ENCODE data around the gene OR4S2.

OR4S2 gene

GRCh38 chr11:55648027-55648426, at the start of gene OR4S2:
Gene OR4S2, plus strand, starts transcription at chr11:55648327. Its CDS starts 2,577 bp downstream, at chr11:55650904.
- ChIA-PET POLR2A (no interaction called here), CTCF (no interaction called here)
- DNase-seq (ENCODE audit: extremely low spot score): no peak
- no peak for TF ChIP-seq CTCF (IDR thresholded peaks at IDR 0.05; ENCODE audit: control extremely low read depth, extremely low read depth, low read depth, missing control alignments)

- ChIA-PET CTCF (no interaction called here), POLR2A (no interaction called here)
- no peak for TF ChIP-seq CTCF (IDR thresholded peaks at IDR 0.05; ENCODE audit: control extremely low read depth, extremely low read depth, low read depth, missing control alignments)
These were observed 40.6 kb upstream of the OR4S2 start, which contains the start of gene OR4C11 for GRCh38 chr11:55607545-55607944. Gene OR4C11, minus strand, starts transcription at chr11:55607645. Its CDS starts 3,272 bp downstream, at chr11:55604373.

GRCh38 chr11:55624531-55624930, 23.6 kb upstream of the OR4S2 start:
- ChIA-PET CTCF (no interaction called here), POLR2A (no interaction called here)
- TF ChIP-seq CTCF (IDR thresholded peaks at IDR 0.05; ENCODE audit: control extremely low read depth, extremely low read depth, low read depth, missing control alignments): no peak
- DNase-seq (ENCODE audit: extremely low spot score): no peak

More at GRCh38 chr11:55607545-55607944, 40.6 kb upstream of the OR4S2 start, which contains the start of gene OR4C11:
- no peak for DNase-seq (ENCODE audit: extremely low spot score)

- ChIA-PET CTCF (no interaction called here), POLR2A (no interaction called here)
- no peak for DNase-seq (ENCODE audit: extremely low spot score)
- TF ChIP-seq CTCF (IDR thresholded peaks at IDR 0.05; ENCODE audit: control extremely low read depth, extremely low read depth, low read depth, missing control alignments): no peak
These were observed 13.3 kb upstream of the OR4S2 start, which contains the start of gene OR4P4 for GRCh38 chr11:55634813-55635212. Gene OR4P4, plus strand, starts transcription at chr11:55635113.

GRCh38 chr11:55652560-55652959, 4.4 kb downstream of the OR4S2 start:
- POLR2A ChIA-PET: no interaction called here
- no peak for DNase-seq (ENCODE audit: extremely low spot score)
- TF ChIP-seq CTCF (IDR thresholded peaks at IDR 0.05; ENCODE audit: control extremely low read depth, extremely low read depth, low read depth, missing control alignments): no peak
- CTCF ChIA-PET: no interaction called here

- ChIA-PET POLR2A (no interaction called here), CTCF (no interaction called here)
- TF ChIP-seq CTCF (IDR thresholded peaks at IDR 0.05; ENCODE audit: control extremely low read depth, extremely low read depth, low read depth, missing control alignments): no peak
- no peak for DNase-seq (ENCODE audit: extremely low spot score)
These were observed 7.0 kb downstream of the OR4S2 start for GRCh38 chr11:55655096-55655495.

Data from GM10248 (cell line).